ENCODE results near the gene DCTD.

Gene DCTD

DNA sequence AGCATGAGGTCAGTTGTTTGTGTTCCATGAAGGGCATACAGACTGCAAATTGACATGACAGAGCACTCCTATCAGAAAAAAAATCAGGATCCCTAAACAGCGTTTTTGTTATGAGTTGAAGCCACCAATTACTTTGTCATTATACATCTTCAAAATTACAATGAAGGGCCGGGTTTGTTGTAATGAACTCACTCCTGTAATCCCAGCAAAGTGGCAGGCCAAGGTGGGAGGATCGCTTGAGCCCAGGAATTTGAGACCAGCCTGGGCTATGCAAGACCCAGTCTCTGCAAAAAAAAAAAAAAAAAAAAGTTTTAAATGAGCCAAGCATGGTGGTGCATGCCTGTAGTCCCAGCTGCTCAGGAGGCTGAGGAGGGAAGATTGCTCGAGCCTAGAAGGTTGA is 3.5 kb upstream of the DCTD start:
- Histone ChIP-seq H3K4me3 (ENCODE audit: low read depth, low read length) (no peak overlapping the region), H3K9me3 (ENCODE audit: control insufficient read depth, insufficient read depth, low read depth, low read length) (no peaks in the 10 kb centered on the region), H3K27ac (ENCODE audit: extremely low read depth, low read depth, low read length) (no peak overlapping the region), H3K36me3 (ENCODE audit: control insufficient read depth in 2 of 2, insufficient read depth in 1 of 2, low read length in 2 of 2) (no peaks in the 10 kb centered on the region), H3K4me1 (ENCODE audit: control insufficient read depth, insufficient read depth, low read length) (no peaks in the 10 kb centered on the region)
- no peak for TF ChIP-seq ZNF660 (tag by site-specific recombination; IDR thresholded peaks at IDR 0.05)
- TF ChIP-seq, protein P1, sequence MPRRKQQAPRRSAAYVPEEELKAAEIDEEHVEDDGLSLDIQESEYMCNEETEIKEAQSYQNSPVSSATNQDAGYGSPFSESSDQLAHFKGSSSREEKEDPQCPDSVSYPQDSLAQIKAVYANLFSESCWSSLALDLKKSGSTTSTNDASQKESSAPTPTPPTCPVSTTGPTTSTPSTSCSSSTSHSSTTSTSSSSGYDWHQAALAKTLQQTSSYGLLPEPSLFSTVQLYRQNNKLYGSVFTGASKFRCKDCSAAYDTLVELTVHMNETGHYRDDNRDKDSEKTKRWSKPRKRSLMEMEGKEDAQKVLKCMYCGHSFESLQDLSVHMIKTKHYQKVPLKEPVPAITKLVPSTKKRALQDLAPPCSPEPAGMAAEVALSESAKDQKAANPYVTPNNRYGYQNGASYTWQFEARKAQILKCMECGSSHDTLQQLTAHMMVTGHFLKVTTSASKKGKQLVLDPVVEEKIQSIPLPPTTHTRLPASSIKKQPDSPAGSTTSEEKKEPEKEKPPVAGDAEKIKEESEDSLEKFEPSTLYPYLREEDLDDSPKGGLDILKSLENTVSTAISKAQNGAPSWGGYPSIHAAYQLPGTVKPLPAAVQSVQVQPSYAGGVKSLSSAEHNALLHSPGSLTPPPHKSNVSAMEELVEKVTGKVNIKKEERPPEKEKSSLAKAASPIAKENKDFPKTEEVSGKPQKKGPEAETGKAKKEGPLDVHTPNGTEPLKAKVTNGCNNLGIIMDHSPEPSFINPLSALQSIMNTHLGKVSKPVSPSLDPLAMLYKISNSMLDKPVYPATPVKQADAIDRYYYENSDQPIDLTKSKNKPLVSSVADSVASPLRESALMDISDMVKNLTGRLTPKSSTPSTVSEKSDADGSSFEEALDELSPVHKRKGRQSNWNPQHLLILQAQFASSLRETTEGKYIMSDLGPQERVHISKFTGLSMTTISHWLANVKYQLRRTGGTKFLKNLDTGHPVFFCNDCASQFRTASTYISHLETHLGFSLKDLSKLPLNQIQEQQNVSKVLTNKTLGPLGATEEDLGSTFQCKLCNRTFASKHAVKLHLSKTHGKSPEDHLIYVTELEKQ (tag by site-specific recombination; IDR thresholded peaks at IDR 0.05; ENCODE audit: borderline replicate concordance), result no peak
- no peak for TF ChIP-seq ZNF830 (tag by site-specific recombination; IDR thresholded peaks at IDR 0.05; ENCODE audit: low read depth)
- no peak for TF ChIP-seq ZNF16 (tag by site-specific recombination; IDR thresholded peaks at IDR 0.05; ENCODE audit: low read depth)
- CTCF ChIA-PET, result no interaction called here
- POLR2A ChIA-PET, result no interaction called here

DNA sequence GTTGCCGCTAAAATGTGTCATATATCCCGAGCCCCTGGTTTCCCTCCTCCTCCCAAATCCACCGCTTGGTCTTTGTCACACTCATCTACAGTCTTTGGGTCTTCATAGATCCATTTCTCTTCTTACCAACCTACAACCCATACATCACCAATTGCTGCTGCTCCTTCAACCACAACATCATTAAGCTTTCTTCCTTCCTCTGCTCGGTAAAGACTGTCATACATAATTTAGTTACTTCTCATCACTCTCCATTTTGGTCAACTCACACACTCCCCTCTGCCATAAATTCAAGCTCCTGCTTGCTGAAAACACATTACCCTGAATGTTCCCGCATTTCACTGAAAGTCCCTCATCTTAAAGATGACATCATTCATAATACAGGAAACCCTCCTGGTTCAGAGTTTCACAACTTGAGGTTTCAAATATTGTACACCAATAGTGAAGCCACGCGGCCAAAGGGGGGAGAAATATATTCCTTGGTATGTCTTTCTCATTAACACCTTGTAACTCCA is 1.7 kb upstream of the DCTD start:
- Histone ChIP-seq H3K4me1 (ENCODE audit: control insufficient read depth, insufficient read depth, low read length) (no peaks in the 10 kb centered on the region), H3K27ac (ENCODE audit: extremely low read depth, low read depth, low read length) (no peak overlapping the region)

DNA sequence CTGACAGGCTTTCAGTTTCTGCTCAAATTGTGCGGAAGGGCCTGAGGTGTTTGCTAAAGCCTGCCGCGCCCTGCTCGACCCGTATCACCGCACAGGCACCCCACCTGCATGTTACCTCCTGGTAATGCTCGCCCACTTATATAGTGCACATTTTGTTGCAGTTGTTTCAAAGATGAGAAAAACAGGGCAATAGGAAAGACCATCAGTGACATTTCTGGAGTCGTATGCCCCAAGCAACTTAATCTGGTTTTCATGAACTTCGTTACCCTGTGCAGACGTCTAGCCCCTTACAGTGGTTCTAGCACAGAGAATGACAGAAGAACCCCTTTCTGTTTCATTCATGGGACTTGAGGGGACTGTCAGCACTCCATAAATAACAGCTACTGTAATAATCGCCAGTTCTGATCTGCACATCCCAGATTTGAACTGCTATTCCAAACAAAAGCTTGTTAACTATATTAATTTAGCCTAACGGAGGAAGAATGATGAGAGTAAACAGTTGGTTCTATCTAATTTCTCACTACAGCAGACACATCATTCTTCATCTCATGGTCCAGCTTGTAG is 940 bp upstream of the DCTD start:
- Histone ChIP-seq H3K9me3 (ENCODE audit: control insufficient read depth, insufficient read depth, low read depth, low read length) (no peaks in the 10 kb centered on the region), H3K4me1 (ENCODE audit: control insufficient read depth, insufficient read depth, low read length) (no peaks in the 10 kb centered on the region), H3K4me3 (ENCODE audit: low read depth, low read length) (no peak overlapping the region), H3K27ac (ENCODE audit: extremely low read depth, low read depth, low read length) (peak overlapping the region; percentile 75; the same call in 1 of the 2 replicates), H3K36me3 (ENCODE audit: control insufficient read depth in 2 of 2, insufficient read depth in 1 of 2, low read length in 2 of 2) (peaks cover 0 to 22% of the 10 kb centered on the region in 2 experiments; a peak in 1 of 3 replicates)
- CTCF ChIA-PET, result interaction anchor here (1.4 kb wide), 1 partner anchor 10 kb away, joined by 8 read pairs; no protein-coding TSS in a partner anchor
- TF ChIP-seq, protein P2, sequence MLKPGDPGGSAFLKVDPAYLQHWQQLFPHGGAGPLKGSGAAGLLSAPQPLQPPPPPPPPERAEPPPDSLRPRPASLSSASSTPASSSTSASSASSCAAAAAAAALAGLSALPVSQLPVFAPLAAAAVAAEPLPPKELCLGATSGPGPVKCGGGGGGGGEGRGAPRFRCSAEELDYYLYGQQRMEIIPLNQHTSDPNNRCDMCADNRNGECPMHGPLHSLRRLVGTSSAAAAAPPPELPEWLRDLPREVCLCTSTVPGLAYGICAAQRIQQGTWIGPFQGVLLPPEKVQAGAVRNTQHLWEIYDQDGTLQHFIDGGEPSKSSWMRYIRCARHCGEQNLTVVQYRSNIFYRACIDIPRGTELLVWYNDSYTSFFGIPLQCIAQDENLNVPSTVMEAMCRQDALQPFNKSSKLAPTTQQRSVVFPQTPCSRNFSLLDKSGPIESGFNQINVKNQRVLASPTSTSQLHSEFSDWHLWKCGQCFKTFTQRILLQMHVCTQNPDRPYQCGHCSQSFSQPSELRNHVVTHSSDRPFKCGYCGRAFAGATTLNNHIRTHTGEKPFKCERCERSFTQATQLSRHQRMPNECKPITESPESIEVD (tag by site-specific recombination; IDR thresholded peaks at IDR 0.05), result no peak
- TF ChIP-seq ZNF335 (tag by site-specific recombination; conservative IDR thresholded peaks at IDR 0.05), result peak; percentile 18; the same call in 1 of the 2 replicates
- POLR2A ChIA-PET, result interaction anchor here (0.7 kb wide), 1 partner anchor 633 kb away, joined by 4 read pairs; no protein-coding TSS in a partner anchor

More for the DNA sequence above, 1.7 kb upstream of the DCTD start:
- Histone ChIP-seq H3K9me3 (ENCODE audit: control insufficient read depth, insufficient read depth, low read depth, low read length) (no peaks in the 10 kb centered on the region), H3K36me3 (ENCODE audit: control insufficient read depth in 2 of 2, insufficient read depth in 1 of 2, low read length in 2 of 2) (peaks cover 0 to 15% of the 10 kb centered on the region in 2 experiments; a peak in 1 of 3 replicates), H3K4me3 (ENCODE audit: low read depth, low read length) (no peak overlapping the region)
- CTCF ChIA-PET, result interaction anchor here (1.4 kb wide), 1 partner anchor 9 kb away, joined by 8 read pairs; no protein-coding TSS in a partner anchor
- no peak for TF ChIP-seq ZFP69B (tag by site-specific recombination; IDR thresholded peaks at IDR 0.05)
- no peak for TF ChIP-seq ZNF335 (tag by site-specific recombination; conservative IDR thresholded peaks at IDR 0.05)
- TF ChIP-seq TCF7L2 (IDR thresholded peaks at IDR 0.05; ENCODE audit: borderline replicate concordance, low read depth, low read length), result no peak
- no peak for TF ChIP-seq RBAK (tag by site-specific recombination; IDR thresholded peaks at IDR 0.05)
- TF ChIP-seq KLF8 (tag by site-specific recombination; IDR thresholded peaks at IDR 0.05), result no peak
- TF ChIP-seq, protein P3, sequence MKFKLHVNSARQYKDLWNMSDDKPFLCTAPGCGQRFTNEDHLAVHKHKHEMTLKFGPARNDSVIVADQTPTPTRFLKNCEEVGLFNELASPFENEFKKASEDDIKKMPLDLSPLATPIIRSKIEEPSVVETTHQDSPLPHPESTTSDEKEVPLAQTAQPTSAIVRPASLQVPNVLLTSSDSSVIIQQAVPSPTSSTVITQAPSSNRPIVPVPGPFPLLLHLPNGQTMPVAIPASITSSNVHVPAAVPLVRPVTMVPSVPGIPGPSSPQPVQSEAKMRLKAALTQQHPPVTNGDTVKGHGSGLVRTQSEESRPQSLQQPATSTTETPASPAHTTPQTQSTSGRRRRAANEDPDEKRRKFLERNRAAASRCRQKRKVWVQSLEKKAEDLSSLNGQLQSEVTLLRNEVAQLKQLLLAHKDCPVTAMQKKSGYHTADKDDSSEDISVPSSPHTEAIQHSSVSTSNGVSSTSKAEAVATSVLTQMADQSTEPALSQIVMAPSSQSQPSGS (tag by site-specific recombination; IDR thresholded peaks at IDR 0.05; ENCODE audit: low read depth), result peak; percentile 90
- POLR2A ChIA-PET, result interaction anchor here (0.7 kb wide), 1 partner anchor 633 kb away, joined by 4 read pairs; no protein-coding TSS in a partner anchor
